PC-9 (cell line): ENCODE data around the gene NR1I2. TPM values are rescaled to one million over a fixed set of nuclear protein-coding genes. Genes with fewer than 3 reads are reported as not detected.

ENCODE experiments used
- BruUV-seq: library from RNA; stranded (reverse); fragments of 400-500 nt; replicated peaks from 2 replicates; lab custom pipeline; 2021; lab: Mats Ljungman, UMichigan
- CTCF ChIA-PET: fragments of 300-600 bp; sonication (Branson Sonifier 250); formaldehyde crosslinking; loops from one replicate; lab custom pipeline; 2022; ENCODE audit warnings: antibody characterized with exemption; lab: Charles Lee
- POLR2A ChIA-PET: fragments of 300-600 bp; sonication (Branson Sonifier 250); formaldehyde crosslinking; loops from one replicate; lab custom pipeline; 2022; ENCODE audit warnings: antibody characterized with exemption; ENCODE audit not compliant: unreplicated experiment; lab: Charles Lee
- DNase-seq, 2 experiments: peaks; one replicate each; pipeline versions ENCODE4 v3.0.0 to v3.0.0-alpha.2; 2015 to 2022; ENCODE audit warnings: mixed read lengths in 1 of 2
- H2AFZ ChIP-seq: fragments of 200-600 bp; sonication (generic); 2 replicates; pipeline ENCODE4 v1.8.1; 2017; ENCODE audit warnings: antibody characterized with exemption
- H3F3A ChIP-seq: fragments of 200-600 bp; sonication (generic); 2 replicates; pipeline ENCODE4 v1.8.1; 2017; ENCODE audit warnings: antibody characterized with exemption, mild to moderate bottlenecking, low read depth; ENCODE audit not compliant: insufficient read depth
- H3K27ac ChIP-seq: fragments of 200-600 bp; sonication (generic); 2 replicates; pipeline ENCODE4 v1.6.1; 2016; ENCODE audit warnings: mixed run types
- H3K27me3 ChIP-seq: fragments of 200-600 bp; sonication (generic); 2 replicates; pipeline ENCODE4 v1.6.1; 2016; ENCODE audit warnings: low read depth, mixed run types; ENCODE audit not compliant: insufficient read depth
- H3K36me3 ChIP-seq: fragments of 200-600 bp; sonication (generic); 2 replicates; pipeline ENCODE4 v1.6.1; 2016; ENCODE audit warnings: low read depth, mixed run types
- H3K4me1 ChIP-seq: fragments of 200-600 bp; sonication (generic); replicated peaks from 2 replicates; pipeline ENCODE4 v1.6.1; 2016; ENCODE audit warnings: mixed run types; ENCODE audit not compliant: insufficient read depth
- H3K4me2 ChIP-seq: fragments of 200-600 bp; sonication (generic); 2 replicates; pipeline ENCODE4 v1.6.1; 2017; ENCODE audit warnings: mixed run types
- H3K4me3 ChIP-seq: fragments of 200-600 bp; sonication (generic); 2 replicates; pipeline ENCODE4 v1.6.1; 2016; ENCODE audit warnings: mixed run types
- H3K79me2 ChIP-seq: fragments of 200-600 bp; sonication (generic); 2 replicates; pipeline ENCODE4 v1.6.1; 2017; ENCODE audit warnings: low read depth, mixed run types
- H3K9me2 ChIP-seq: fragments of 200-600 bp; sonication (generic); 2 replicates; pipeline ENCODE4 v1.8.1; 2017; ENCODE audit warnings: mild to moderate bottlenecking; ENCODE audit not compliant: insufficient read depth
- H3K9me3 ChIP-seq: fragments of 200-600 bp; sonication (generic); 2 replicates; pipeline ENCODE4 v1.8.1; 2016; ENCODE audit warnings: low read depth; ENCODE audit not compliant: insufficient read depth
- H4K20me1 ChIP-seq: fragments of 200-600 bp; sonication (generic); 2 replicates; pipeline ENCODE4 v1.8.1; 2017; ENCODE audit not compliant: insufficient read depth
- CTCF ChIP-seq: fragments of 200-600 bp; sonication (generic); conservative IDR thresholded peaks from 2 replicates; pipeline ENCODE4 v1.6.1; 2017; ENCODE audit warnings: mixed run types, antibody characterized with exemption, mild to moderate bottlenecking, moderate library complexity
- EZH2 ChIP-seq: fragments of 200-600 bp; sonication (generic); IDR thresholded peaks from 2 replicates; pipeline ENCODE4 v1.8.0; 2017; ENCODE audit warnings: antibody characterized with exemption, low read depth
- intact Hi-C: fragments of 100-400 bp; cut with micrococcal nuclease; formaldehyde crosslinking; loops from one replicate; pipeline ENCODE4 v1.10.0; 2022; ENCODE audit not compliant: unreplicated experiment
- total RNA-seq: library from RNA; stranded (reverse); gene quantifications from 2 replicates; pipeline ENCODE4 v1.2.3, GENCODE V29; 2021

The NR1I2 gene
- total RNA-seq, 1 experiment from 2014 or later: not detected

- Histone ChIP-seq H4K20me1 (no peaks in the 10 kb centered on the region), H3K79me2 (no peaks in the 10 kb centered on the region), H3K36me3 (no peaks in the 10 kb centered on the region), H3K9me3 (no peaks in the 10 kb centered on the region), H3K27me3 (no peaks in the 10 kb centered on the region), H3F3A (peaks cover 3% of the 10 kb centered on the region; the same call in 1 of the 2 replicates), H2AFZ (no peak overlapping the region), H3K9me2 (no peaks in the 10 kb centered on the region), H3K4me1 (no peaks in the 10 kb centered on the region), H3K4me3 (no peak overlapping the region), H3K4me2 (no peak overlapping the region), H3K27ac (no peak overlapping the region)
- DNase-seq: no peak
- TF ChIP-seq CTCF: no peak
- no peak for TF ChIP-seq EZH2
- intact Hi-C loops: no loop called here
- no TSS peak for BruUV-seq
- CTCF ChIA-PET: interaction anchor here (0.6 to 0.7 kb wide), 2 partner anchors 195 to 258 kb away, joined by 3 to 4 read pairs; no protein-coding TSS in a partner anchor
- POLR2A ChIA-PET: interaction anchor here (0.6 kb wide), 1 partner anchor 121 kb away, joined by 3 read pairs; no protein-coding TSS in a partner anchor
Measured at GRCh38 chr3:119819806-119820205, 37.9 kb downstream of the NR1I2 start.

- H3K4me3 ChIP-seq: no peak overlapping the region
- ChIA-PET POLR2A (no interaction called here), CTCF (no interaction called here)
- H3K36me3 ChIP-seq: peaks cover 9% of the 10 kb centered on the region; the same call in 1 of the 2 replicates
- no peak overlapping the region for H3K27ac ChIP-seq
- H3K4me1 ChIP-seq: no peaks in the 10 kb centered on the region
- no peaks in the 10 kb centered on the region for H3K79me2 ChIP-seq
- no peaks in the 10 kb centered on the region for H3K9me2 ChIP-seq
- DNase-seq: no peak
- H2AFZ ChIP-seq: no peak overlapping the region
- no peak for TF ChIP-seq CTCF
- no peak for TF ChIP-seq EZH2
- no TSS peak for BruUV-seq
- peaks cover 10% of the 10 kb centered on the region; the same call in 1 of the 2 replicates for H3F3A ChIP-seq
- H3K27me3 ChIP-seq: no peaks in the 10 kb centered on the region
- no peak overlapping the region for H3K4me2 ChIP-seq
- H3K9me3 ChIP-seq: no peaks in the 10 kb centered on the region
- intact Hi-C loops: no loop called here
- no peaks in the 10 kb centered on the region for H4K20me1 ChIP-seq
Measured at GRCh38 chr3:119825820-119826219, 43.9 kb downstream of the NR1I2 start.

DNA sequence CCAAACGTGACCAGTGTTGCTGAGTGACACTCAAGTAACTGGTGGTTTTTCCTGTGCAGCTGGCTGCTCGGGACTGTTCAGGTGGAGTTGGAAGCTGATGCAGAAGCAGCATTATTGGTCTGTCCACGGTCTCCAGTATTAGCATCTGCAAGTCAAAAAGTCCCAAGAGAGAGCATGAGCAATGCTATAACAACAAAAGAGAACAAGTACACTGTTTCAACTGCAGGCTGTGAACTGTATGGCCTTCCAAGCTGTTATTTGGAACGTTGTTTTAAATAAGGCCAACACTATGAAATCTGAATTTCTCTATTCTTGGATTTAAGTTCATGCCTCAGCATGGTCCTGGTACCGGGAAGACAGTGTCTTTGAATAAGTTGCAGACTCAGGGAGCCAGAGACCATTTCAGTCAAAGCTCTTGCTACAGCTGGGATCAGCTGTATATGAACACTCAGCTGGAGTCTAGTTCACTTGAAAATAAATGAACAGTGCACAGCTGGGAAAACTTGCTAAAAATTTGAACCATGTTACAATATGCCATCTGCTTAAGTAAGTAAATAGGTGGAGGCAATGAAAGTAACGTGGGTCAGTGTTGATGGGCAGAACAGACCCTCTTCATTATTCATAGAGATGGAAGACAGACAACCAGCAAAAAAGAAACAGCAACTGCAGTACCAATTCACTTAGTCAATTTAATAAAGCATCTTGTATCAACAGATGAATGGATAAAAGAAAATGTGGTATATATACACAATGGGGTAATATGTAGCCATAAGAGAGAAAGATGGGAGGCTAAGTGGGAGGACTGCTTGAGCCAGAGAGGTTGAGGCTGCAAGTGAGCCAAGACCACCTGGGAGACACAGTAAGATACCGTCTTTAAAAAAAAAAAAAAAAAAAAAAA, 45.1 kb downstream of the NR1I2 start:
- no peak for DNase-seq
- no TSS peak for BruUV-seq
- Histone ChIP-seq H3K79me2 (no peaks in the 10 kb centered on the region), H3K4me2 (no peak overlapping the region), H3K9me2 (no peaks in the 10 kb centered on the region), H3K4me1 (no peaks in the 10 kb centered on the region), H2AFZ (no peak overlapping the region), H3K27me3 (no peaks in the 10 kb centered on the region), H4K20me1 (no peaks in the 10 kb centered on the region), H3K4me3 (no peak overlapping the region), H3K36me3 (peaks cover 9% of the 10 kb centered on the region; the same call in 1 of the 2 replicates), H3F3A (peaks cover 6% of the 10 kb centered on the region; the same call in 1 of the 2 replicates), H3K9me3 (no peaks in the 10 kb centered on the region), H3K27ac (no peak overlapping the region)
- intact Hi-C loops: no loop called here
- TF ChIP-seq EZH2 (no peak), CTCF (no peak)
- ChIA-PET CTCF (no interaction called here), POLR2A (interaction anchor here (0.5 to 0.6 kb wide), 2 partner anchors 254 to 352 kb away, joined by 3 read pairs; no protein-coding TSS in a partner anchor)
